Astrocyte of the hippocampus (primary cell): Measurements from ENCODE around the gene MAF.

Experiments used
- DNase-seq: peaks from one replicate; pipeline ENCODE4 v3.0.0; 2011; ENCODE audit warnings: low read depth, low spot score

The MAF gene

GRCh38 chr16:79612207-79612606, 11.7 kb upstream of the MAF start:
- no peak for DNase-seq

GRCh38 chr16:79610771-79611170, 10.2 kb upstream of the MAF start:
- no peak for DNase-seq

GRCh38 chr16:79609861-79610260, 9.3 kb upstream of the MAF start:
- no peak for DNase-seq

- no peak for DNase-seq
Observed at GRCh38 chr16:79608976-79609375, 8.4 kb upstream of the MAF start.

- peak; percentile 66 for DNase-seq
Observed at GRCh38 chr16:79607587-79607986, 7.0 kb upstream of the MAF start.

GRCh38 chr16:79605999-79606398, 5.5 kb upstream of the MAF start:
- peak; percentile 46 for DNase-seq

GRCh38 chr16:79603055-79603454, 2.5 kb upstream of the MAF start:
- DNase-seq, result no peak

- no peak for DNase-seq
Observed at GRCh38 chr16:79602628-79603014, 2.1 kb upstream of the MAF start.

GRCh38 chr16:79601931-79602627, 1.5 kb upstream of the MAF start:
- DNase-seq, result peak; percentile 90

GRCh38 chr16:79601092-79601930, 774 bp upstream of the MAF start:
- peak; percentile 67 for DNase-seq

- DNase-seq, result peak; percentile 79
Observed at GRCh38 chr16:79599837-79600637, 500 bp downstream of the MAF start.

GRCh38 chr16:79599256-79599836, 1.2 kb downstream of the MAF start:
- DNase-seq, result peak; percentile 63

GRCh38 chr16:79598348-79599181, 2.0 kb downstream of the MAF start:
- peak; percentile 73 for DNase-seq

- no peak for DNase-seq
Observed at GRCh38 chr16:79598063-79598347, 2.5 kb downstream of the MAF start.

GRCh38 chr16:79597277-79598062, 3.1 kb downstream of the MAF start:
- DNase-seq, result no peak

GRCh38 chr16:79595931-79596450, 4.5 kb downstream of the MAF start:
- no peak for DNase-seq

- DNase-seq, result no peak
Observed at GRCh38 chr16:79595231-79595641, 5.3 kb downstream of the MAF start.

- no peak for DNase-seq
Observed at GRCh38 chr16:79593754-79594153, 6.8 kb downstream of the MAF start.

- DNase-seq, result no peak
Observed at GRCh38 chr16:79593074-79593531, 7.4 kb downstream of the MAF start.

GRCh38 chr16:79592186-79592585, 8.4 kb downstream of the MAF start:
- DNase-seq, result no peak
